D721Med (cell line): ENCODE results near the gene PGS1.
"Not testable (repeated sequence)": the region's sequence is repeated elsewhere in the genome, so short reads cannot be mapped to it uniquely, and the experiment has no call there.

Experiments
- DNase-seq: peaks from one replicate; pipeline ENCODE4 v3.0.0; 2011; ENCODE audit warnings: low spot score; ENCODE audit not compliant: insufficient read length
- FAIRE-seq: peaks from 2 replicates; lab custom pipeline; 2011; peaks lifted over from hg19 to GRCh38; lab: Jason Lieb, UNC
- CTCF ChIP-seq: IDR thresholded peaks from 2 replicates; pipeline ENCODE4 v1.5.1; 2012; ENCODE audit warnings: mild to moderate bottlenecking, control low read depth; ENCODE audit not compliant: insufficient read depth; ENCODE audit errors: missing control alignments

The PGS1 gene

GRCh38 chr17:78458091-78458490 lies 79.6 kb downstream of the PGS1 start:
- DNase-seq (no peak), FAIRE-seq (no peak)
- no peak for TF ChIP-seq CTCF

- FAIRE-seq (no peak), DNase-seq (no peak)
- no peak for TF ChIP-seq CTCF
Observed at GRCh38 chr17:78458736-78459335, 80.4 kb downstream of the PGS1 start.

- TF ChIP-seq CTCF = no peak
- no peak for FAIRE-seq
Observed at GRCh38 chr17:78459696-78460095, 81.2 kb downstream of the PGS1 start.

GRCh38 chr17:78460176-78460675 lies 81.8 kb downstream of the PGS1 start:
- no peak for TF ChIP-seq CTCF
- DNase-seq (no peak), FAIRE-seq (no peak)

More at GRCh38 chr17:78459696-78460095, 81.2 kb downstream of the PGS1 start:
- DNase-seq = no peak

- FAIRE-seq (no peak), DNase-seq (no peak)
- TF ChIP-seq CTCF = no peak
Observed at GRCh38 chr17:78460951-78461798, 82.7 kb downstream of the PGS1 start.

GRCh38 chr17:78461799-78462053 lies 83.3 kb downstream of the PGS1 start:
- no peak for FAIRE-seq
- no peak for DNase-seq
- no peak for TF ChIP-seq CTCF

GRCh38 chr17:78462148-78462547 lies 83.7 kb downstream of the PGS1 start:
- DNase-seq = no peak
- no peak for FAIRE-seq
- TF ChIP-seq CTCF = no peak

GRCh38 chr17:78466109-78466785 lies 87.8 kb downstream of the PGS1 start:
- DNase-seq, FAIRE-seq: not testable (repeated sequence)
